Mucosa of rectum (tissue), 2 donors: ENCODE data around the gene NOP53.
A peak's percentile ranks its signal among the peaks of the same experiment; 100 is the strongest.
"Not testable (repeated sequence)": the region's sequence is repeated elsewhere in the genome, so short reads cannot be mapped to it uniquely, and the experiment has no call there.

ENCODE experiments used
- H3K27ac ChIP-seq, 2 donors: one replicate each; pipeline ENCODE4 v1.7.0; 2013; ENCODE audit warnings: inconsistent platforms in 2 of 2, low read depth in 2 of 2, low read length in 2 of 2
- H3K27me3 ChIP-seq, 2 donors: one replicate each; pipeline ENCODE4 v1.7.0; 2013; ENCODE audit warnings: low read length in 2 of 2; ENCODE audit not compliant: control insufficient read depth in 2 of 2, insufficient read depth in 2 of 2
- H3K36me3 ChIP-seq, 2 donors: one replicate each; pipeline ENCODE4 v1.7.0; 2013; ENCODE audit warnings: low read length in 2 of 2; ENCODE audit not compliant: control insufficient read depth in 2 of 2, insufficient read depth in 2 of 2
- H3K4me1 ChIP-seq, 2 donors: one replicate each; pipeline ENCODE4 v1.7.0; 2013; ENCODE audit warnings: low read length in 2 of 2, mild to moderate bottlenecking in 1 of 2; ENCODE audit not compliant: control insufficient read depth in 2 of 2, insufficient read depth in 2 of 2
- H3K4me3 ChIP-seq, 2 donors: one replicate each; pipeline ENCODE4 v1.7.0; 2013; ENCODE audit warnings: low read length in 2 of 2
- H3K9ac ChIP-seq, 2 donors: one replicate each; pipeline ENCODE4 v1.7.0; 2013; ENCODE audit warnings: low read length in 2 of 2, low read depth in 1 of 2, mild to moderate bottlenecking in 1 of 2
- H3K9me3 ChIP-seq, 2 donors: one replicate each; pipeline ENCODE4 v1.7.0; 2013; ENCODE audit warnings: low read length in 2 of 2; ENCODE audit not compliant: control insufficient read depth in 2 of 2
- donor health status: healthy.
- donor health status: Normal muscosa, but diverticular disease.

Gene NOP53

DNA sequence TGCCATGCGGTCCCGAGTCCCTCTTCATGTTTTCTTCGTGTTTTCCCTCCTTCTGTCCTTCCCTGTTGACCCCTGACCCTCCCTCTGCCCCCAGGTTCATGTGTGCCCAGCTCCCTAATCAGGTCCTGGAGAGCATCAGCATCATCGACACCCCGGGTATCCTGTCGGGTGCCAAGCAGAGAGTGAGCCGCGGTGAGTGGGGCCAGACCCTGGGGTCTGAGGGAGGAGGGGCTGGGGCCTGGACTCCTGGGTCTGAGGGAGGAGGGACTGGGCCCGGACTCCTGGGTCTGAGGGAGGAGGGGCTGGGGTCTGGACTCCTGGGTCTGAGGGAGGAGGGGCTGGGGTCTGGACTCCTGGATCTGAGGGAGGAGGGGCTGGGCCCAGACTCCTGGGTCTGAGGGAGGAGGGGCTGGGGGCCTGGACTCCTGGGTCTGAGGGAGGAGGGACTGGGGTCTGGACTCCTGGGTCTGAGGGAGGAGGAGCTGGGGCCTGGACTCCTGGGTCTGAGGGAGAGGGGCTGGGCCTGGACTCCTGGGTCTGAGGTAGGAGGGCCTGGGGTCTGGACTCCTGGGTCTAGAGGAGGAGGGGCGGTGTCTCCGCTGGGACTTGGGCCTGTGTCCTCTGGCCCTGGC lies 26.8 kb upstream of the NOP53 start:
- H3K9ac ChIP-seq, H3K4me3 ChIP-seq, H3K4me1 ChIP-seq, H3K9me3 ChIP-seq, H3K36me3 ChIP-seq: not testable (repeated sequence)
- Histone ChIP-seq H3K27ac (peak overlapping the region; percentile 69 to 75), H3K27me3 (peaks cover 2 to 13% of the 10 kb centered on the region in 2 donors)

DNA sequence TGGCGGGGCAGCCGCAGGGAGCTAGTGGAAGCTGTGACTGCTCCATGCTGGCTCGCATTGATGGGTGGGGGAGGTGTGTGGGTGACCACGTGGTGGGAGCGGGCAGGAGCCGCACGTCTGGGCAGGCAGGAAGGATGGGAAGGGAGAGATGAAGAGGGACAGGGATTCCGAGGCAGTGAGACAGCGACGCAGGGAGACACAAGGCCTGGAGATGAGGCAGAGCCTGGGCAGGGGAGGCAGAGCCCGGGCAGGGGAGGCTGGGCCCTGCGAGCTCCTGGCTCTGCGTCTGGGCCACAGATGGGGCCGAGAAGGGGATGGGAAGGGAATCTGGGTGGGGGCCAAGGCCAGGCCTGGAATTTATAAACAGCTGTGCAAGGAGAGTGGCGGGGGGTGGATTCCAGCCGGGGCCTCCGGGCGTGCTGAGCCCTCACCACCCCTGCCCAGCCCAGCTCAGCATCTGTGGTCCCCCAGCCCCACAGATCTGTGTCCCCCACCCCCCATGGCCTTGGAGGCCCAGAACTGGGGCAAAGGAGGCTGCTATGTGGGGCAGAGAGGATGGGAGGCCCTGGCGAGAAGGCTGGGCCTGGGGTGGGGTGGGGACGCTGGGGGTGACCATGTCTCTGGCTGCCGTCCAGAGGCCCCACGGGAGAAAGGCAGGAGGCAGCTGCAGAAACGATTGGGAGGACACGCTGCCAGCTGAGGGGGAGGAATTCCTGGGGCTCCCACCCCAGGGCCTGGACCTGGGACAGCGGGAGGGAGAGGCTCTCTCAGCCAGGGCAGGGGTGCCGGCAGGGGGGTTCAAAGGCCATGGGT lies 26.1 kb upstream of the NOP53 start:
- Histone ChIP-seq H3K4me3 (no peak overlapping the region), H3K27ac (peak overlapping the region; percentile 69 to 75), H3K4me1 (peaks cover 6 to 8% of the 10 kb centered on the region in 2 donors), H3K9ac (no peak overlapping the region), H3K27me3 (peaks cover 2 to 8% of the 10 kb centered on the region in 2 donors), H3K36me3 (no peaks in the 10 kb centered on the region), H3K9me3 (no peaks in the 10 kb centered on the region)

DNA sequence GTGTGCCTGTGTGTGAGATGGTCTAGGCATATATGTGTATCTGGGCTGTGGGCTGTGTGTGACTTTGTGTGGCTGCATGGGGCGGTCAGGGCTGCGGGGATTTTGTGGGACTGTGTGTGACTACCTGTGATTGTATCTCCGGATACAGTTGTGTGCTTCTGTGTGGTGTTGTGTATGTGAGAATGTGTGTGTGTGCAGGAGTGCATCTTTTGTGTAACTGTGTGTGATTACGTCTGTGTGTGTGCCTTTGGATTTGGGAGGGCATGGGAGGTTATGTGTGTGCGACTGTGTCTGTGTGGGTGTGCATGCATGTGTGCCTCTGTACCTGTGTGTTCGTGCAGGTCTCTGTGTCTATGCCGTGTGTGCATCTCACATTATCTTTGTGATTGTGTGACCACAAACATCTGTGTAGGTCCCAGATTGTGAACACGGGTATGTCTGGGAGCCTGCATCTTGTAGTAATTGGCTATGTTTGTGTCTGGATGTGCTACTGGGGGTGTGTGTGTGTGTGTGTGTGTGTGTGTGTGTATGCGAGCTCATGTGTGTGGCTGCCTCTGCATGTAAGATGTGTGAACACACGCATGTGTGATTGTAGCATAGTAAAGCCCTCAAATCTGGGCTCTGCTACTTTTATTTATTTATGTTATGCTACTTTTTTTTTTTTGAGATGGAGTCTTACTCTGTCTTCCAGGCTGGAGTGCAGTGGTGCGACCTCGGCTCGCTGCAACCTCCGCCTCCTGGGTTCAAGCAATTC lies 24.5 kb upstream of the NOP53 start:
- Histone ChIP-seq H3K9ac (no peak overlapping the region), H3K27me3 (peaks cover 2 to 5% of the 10 kb centered on the region in 2 donors), H3K4me3 (no peak overlapping the region), H3K9me3 (no peaks in the 10 kb centered on the region), H3K36me3 (peaks cover 0 to 3% of the 10 kb centered on the region in 2 donors), H3K4me1 (peaks cover 6 to 8% of the 10 kb centered on the region in 2 donors), H3K27ac (peak overlapping the region; percentile 27 to 75)

DNA sequence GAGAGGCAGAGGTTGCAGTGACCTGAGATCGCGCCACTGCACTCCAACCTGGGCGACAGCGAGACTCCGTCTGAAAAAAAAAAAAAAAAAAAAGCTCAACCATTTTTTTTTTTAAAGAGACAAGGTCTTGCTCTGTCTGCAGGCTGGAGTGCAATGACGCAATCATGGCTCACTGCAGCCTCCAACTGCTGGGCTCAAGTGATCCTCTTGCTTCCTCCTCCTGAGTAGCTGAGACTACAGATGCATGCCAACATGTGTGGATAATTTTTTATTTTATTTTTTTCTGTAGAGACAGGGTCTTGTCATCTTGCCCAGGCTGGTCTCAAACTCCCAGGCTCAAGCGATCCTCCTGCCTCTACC lies 21.8 kb upstream of the NOP53 start:
- peak overlapping the region in 1 of 2 donors; percentile 23 for H3K27ac ChIP-seq
- H3K9ac ChIP-seq, result no peak overlapping the region
- peaks cover 0 to 3% of the 10 kb centered on the region in 2 donors for H3K36me3 ChIP-seq
- no peak overlapping the region for H3K4me3 ChIP-seq
- H3K9me3 ChIP-seq, result no peaks in the 10 kb centered on the region
- H3K4me1 ChIP-seq, result peaks cover 3 to 5% of the 10 kb centered on the region in 2 donors
- peaks cover 2 to 5% of the 10 kb centered on the region in 2 donors for H3K27me3 ChIP-seq

DNA sequence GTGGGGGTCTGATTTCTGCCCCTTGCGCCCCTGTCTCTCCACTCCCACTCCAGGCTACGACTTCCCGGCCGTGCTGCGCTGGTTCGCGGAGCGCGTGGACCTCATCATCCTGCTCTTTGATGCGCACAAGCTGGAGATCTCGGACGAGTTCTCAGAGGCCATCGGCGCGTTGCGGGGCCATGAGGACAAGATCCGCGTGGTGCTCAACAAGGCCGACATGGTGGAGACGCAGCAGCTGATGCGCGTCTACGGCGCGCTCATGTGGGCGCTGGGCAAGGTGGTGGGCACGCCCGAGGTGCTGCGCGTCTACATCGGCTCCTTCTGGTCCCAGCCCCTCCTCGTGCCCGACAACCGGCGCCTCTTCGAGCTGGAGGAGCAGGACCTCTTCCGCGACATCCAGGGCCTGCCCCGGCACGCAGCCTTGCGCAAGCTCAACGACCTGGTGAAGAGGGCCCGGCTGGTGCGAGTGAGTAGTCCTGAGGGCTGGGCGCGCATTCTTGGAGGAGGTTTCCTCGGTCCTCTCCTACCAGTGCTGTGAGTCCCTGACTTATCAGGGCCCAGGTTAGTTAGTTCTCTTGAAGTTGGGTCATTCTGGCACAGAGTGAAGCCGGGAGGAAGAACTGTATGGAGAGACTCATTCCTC lies 19.5 kb upstream of the NOP53 start:
- Histone ChIP-seq H3K9ac (no peak overlapping the region), H3K27me3 (peaks cover 0 to 9% of the 10 kb centered on the region in 2 donors), H3K4me1 (peaks cover 7 to 11% of the 10 kb centered on the region in 2 donors), H3K4me3 (no peak overlapping the region), H3K36me3 (peaks cover 0 to 3% of the 10 kb centered on the region in 2 donors), H3K9me3 (no peaks in the 10 kb centered on the region), H3K27ac (no peak overlapping the region)

DNA sequence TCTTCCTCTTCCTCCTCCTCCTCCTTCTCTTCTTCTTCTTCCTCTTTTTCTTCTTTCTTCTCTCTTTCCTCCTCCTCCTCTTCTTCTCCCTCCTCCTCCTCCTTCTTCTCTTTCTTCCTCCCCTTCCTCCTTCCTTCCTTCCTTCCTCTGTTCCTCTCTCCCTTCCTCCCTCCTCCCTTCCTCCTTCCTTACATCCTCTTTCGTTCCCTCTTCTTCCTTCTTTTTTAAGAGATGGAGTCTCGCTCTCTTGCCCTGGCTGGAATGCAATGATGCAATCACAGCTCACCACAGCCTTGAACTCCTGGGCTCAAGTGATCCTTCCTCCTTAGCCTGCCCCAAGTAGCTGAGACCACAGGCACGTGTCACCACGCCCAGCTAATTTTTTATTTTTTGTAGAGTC lies 18.9 kb upstream of the NOP53 start:
- Histone ChIP-seq H3K9me3 (no peaks in the 10 kb centered on the region), H3K27ac (no peak overlapping the region), H3K4me3 (no peak overlapping the region), H3K36me3 (peaks cover 0 to 3% of the 10 kb centered on the region in 2 donors), H3K27me3 (peaks cover 0 to 9% of the 10 kb centered on the region in 2 donors), H3K4me1 (peaks cover 7 to 10% of the 10 kb centered on the region in 2 donors), H3K9ac (no peak overlapping the region)

DNA sequence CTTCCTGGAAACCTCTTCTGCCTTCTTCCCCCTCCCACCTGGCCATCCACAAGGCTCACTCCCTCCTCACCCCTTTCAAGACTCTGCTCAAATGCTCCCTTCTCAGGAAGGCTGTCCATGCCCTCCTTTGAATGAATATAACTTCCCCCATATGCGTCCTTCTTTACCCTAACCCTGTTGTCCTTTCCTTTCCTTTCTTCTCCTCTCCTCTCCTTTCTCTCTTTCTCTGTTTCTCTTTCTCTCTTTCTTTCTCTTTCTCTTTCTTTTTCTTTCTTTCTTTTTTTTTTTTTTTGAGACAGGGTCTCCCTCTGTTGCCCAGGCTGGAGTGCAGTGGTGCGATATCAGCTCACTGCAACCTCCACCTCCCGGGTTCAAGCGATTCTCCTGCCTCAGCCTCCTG lies 17.1 kb upstream of the NOP53 start:
- H3K4me3 ChIP-seq, H3K36me3 ChIP-seq, H3K9me3 ChIP-seq, H3K27ac ChIP-seq, H3K27me3 ChIP-seq, H3K9ac ChIP-seq: not testable (repeated sequence)
- peaks cover 7 to 10% of the 10 kb centered on the region in 2 donors for H3K4me1 ChIP-seq

DNA sequence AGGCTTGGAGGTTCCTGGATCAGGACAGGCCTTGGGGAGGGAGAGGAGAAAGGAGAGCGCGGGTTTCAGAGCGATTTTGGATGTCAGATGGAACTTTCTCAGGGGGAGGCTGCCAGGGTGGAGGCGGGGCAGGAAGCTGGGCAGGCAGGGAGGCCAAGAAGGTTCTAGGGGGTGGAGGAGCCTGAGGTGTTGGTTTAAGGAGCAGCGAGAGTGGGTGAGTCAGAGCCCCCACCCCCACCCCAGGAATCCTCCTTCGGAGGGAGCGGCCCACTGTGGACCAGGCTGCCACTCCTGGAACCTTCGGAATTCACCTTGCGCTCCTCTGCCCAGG lies 15.9 kb upstream of the NOP53 start:
- H3K9ac ChIP-seq, result no peak overlapping the region
- H3K27me3 ChIP-seq, result peaks cover 0 to 7% of the 10 kb centered on the region in 2 donors
- no peak overlapping the region for H3K4me3 ChIP-seq
- H3K36me3 ChIP-seq, result peaks cover 0 to 3% of the 10 kb centered on the region in 2 donors
- H3K4me1 ChIP-seq, result peaks cover 7 to 10% of the 10 kb centered on the region in 2 donors
- peak overlapping the region; percentile 13 to 58 for H3K27ac ChIP-seq
- no peaks in the 10 kb centered on the region for H3K9me3 ChIP-seq

DNA sequence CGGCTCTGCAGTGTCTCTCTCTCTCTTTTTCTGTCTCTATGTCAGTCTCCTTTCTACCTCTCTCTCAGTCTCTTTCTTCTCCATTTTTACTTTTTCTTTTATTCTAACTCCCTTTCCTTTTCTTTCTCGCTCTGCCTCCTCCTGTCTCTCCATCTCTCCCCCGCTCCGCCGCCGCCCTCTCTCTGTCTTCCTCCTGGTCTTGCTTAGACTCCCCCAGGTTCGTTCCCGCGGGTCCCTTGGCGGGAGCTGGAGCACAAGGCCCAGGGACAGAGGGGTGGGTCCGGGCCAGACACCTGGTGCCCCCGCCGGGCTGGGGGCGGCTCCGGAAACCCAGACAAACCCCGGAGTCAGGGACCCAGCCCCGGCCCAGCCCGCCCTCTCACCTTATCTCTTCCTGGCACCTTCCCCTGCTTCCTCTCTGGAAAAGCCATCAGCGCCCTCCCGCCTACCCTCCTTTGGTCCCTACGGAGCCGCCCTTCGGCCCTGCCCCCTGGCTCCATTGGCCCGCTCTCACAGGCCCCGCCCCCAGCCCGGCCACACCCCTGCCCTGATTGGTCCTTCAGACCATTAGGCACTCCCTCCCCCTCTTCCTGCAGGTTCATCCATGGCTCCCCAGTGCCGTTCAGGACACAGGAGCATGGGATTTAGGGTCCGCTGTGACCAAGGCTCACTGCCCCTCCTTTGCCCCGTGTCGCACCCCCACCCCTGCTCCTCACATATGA lies 15.4 kb upstream of the NOP53 start:
- H3K4me3 ChIP-seq, result no peak overlapping the region
- H3K27me3 ChIP-seq, result peaks cover 0 to 7% of the 10 kb centered on the region in 2 donors
- H3K36me3 ChIP-seq, result peaks cover 0 to 3% of the 10 kb centered on the region in 2 donors
- no peak overlapping the region for H3K9ac ChIP-seq
- H3K27ac ChIP-seq, result peak overlapping the region in 1 of 2 donors; percentile 58
- no peaks in the 10 kb centered on the region for H3K9me3 ChIP-seq
- H3K4me1 ChIP-seq, result peaks cover 7 to 10% of the 10 kb centered on the region in 2 donors
